Hepatic stellate cell (primary cell): Measurements from ENCODE around the gene UBXN7.
"Not testable (repeated sequence)": the region's sequence is repeated elsewhere in the genome, so short reads cannot be mapped to it uniquely, and the experiment has no call there.

Experiments used
- DNase-seq: peaks from one replicate; pipeline ENCODE4 v3.0.0; 2011; ENCODE audit warnings: low spot score

The UBXN7 gene

DNA sequence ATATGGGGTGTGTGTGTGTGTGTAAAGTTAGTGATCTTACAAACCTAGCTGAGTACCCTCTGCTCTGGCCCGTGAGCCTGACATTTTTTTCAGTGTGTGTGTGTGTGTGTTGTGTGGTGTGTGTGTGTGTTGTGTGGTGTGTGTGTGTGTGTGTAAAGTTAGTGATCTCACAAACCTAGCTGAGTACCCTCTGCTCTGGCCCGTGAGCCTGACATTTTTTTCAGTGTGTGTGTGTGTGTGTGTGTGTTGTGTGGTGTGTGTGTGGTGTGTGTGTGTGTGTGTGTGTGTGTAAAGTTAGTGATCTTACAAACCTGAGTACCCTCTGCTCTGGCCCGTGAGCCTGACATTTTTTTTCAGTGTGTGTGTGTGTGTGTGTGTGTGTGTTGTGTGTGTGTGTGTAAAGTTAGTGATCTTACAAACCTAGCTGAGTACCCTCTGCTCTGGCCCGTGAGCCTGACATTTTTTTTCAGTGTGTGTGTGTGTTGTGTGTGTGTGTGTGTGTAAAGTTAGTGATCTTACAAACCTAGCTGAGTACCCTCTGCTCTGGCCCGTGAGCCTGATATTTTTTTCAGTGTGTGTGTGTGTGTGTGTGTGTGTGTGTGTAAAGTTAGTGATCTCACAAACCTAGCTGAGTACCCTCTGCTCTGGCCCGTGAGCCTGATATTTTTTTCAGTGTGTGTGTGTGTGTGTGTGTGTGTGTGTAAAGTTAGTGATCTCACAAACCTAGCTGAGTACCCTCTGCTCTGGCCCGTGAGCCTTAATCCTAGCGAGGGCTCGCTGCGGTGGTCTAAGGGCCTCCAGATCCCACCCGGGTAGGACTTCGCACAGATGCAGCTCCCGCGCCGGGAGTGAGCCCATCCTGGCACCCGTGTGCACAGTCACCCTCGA, 115.2 kb downstream of the UBXN7 start:
- not testable (repeated sequence) for DNase-seq

DNA sequence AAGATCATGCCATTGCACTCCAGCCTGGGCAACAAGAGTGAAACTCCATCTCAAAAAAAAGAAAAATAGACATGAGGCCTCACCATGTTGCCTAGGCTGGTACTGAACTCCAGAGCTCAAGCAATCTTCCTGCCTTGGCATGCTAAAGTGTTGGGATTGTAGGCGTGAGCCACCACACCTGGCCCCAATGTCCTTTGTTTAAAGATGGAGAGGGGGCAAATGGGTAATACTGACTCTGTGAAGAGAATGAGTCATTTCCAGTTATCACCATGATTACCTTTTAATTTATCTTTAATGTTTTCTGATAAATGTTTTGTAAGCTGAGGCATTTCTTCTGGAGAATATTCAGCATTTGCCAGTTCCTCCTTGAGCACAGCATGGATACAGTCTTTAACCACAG, 116.4 kb downstream of the UBXN7 start:
- no peak for DNase-seq

GRCh38 chr3:196314597-196314996, 117.6 kb downstream of the UBXN7 start:
- DNase-seq: no peak

DNA sequence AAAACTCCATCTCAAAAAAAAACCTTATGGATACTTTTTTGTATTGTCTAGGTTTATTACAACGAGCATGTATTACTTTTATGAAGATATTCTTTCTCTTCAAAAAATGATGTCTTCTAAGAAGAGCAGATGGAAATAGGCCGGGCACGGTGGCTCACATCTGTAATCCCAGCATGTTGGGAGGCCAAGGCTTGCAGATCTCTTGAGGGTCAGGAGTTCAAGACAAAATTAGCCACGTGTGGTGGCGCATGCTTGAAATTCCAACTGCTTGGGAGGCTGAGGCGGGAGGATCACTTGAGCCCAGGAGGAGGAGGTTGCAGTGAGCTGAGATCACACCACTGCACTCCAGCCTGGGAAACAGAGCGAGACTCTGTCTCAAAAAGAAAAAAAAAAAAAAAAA, 118.1 kb downstream of the UBXN7 start:
- not testable (repeated sequence) for DNase-seq

DNA sequence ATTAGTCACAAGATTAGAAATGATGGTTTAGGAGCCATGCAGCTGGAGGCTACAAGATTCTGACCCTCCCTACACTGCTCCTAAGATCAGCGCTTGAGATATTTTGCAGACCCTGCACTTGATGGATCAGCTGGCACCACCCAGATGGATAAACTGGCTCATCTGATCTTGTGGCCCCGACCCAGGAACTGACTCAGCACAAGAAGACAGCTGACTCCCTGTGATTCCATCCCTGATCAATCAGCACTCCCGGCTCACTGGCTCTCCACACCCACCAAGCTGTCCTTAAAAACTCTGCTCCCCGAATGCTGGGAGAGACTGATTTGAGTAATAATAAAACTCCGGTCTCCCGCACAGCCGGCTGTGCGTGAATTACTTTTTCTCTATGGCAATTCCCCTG, 129.3 kb downstream of the UBXN7 start:
- DNase-seq: not testable (repeated sequence)

DNA sequence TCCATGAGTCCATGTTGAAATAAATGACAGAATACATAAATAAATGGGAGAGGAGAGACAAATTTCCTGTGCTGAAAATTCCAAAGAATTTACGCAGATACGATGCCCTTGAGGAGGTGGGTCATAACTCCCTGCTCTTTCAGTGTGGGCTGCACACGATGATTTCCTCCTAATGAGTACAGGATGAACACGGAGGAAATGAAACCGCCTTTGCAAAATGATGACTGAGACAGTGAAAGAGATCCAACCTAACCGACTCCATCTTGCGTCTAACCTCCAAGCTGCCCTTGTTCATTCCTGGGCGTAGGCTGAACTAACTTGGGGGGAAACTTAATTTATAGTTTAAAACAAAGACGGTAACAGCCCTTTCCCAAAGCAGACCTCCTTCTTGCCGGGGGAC, 129.7 kb downstream of the UBXN7 start:
- DNase-seq: not testable (repeated sequence)

- no peak for DNase-seq
Observed at GRCh38 chr3:196298521-196298920, 133.7 kb downstream of the UBXN7 start.
